ENCODE data around the gene GRIN3A.

GRIN3A gene

GRCh38 chr9:101758304-101758930 is 20.0 kb upstream of the GRIN3A start:
- H3K36me3 ChIP-seq (ENCODE audit: low read depth) = no peaks in the 10 kb centered on the region
- no peak for TF ChIP-seq CTCF (IDR thresholded peaks at IDR 0.05; ENCODE audit: poor library complexity, severe bottlenecking)
- DNase-seq (ENCODE audit: low spot score) (no peak), ATAC-seq (ENCODE audit: low read depth) (no peak)
- no peaks in the 10 kb centered on the region for H3K4me1 ChIP-seq (ENCODE audit: insufficient read depth, poor library complexity, severe bottlenecking)
- no peak overlapping the region for H3K4me3 ChIP-seq (ENCODE audit: severe bottlenecking)
- H3K27ac ChIP-seq (ENCODE audit: poor library complexity, severe bottlenecking) = no peak overlapping the region
- no peaks in the 10 kb centered on the region for H3K27me3 ChIP-seq (ENCODE audit: insufficient read depth, poor library complexity, severe bottlenecking)
- H3K9me3 ChIP-seq (ENCODE audit: severe bottlenecking) = no peaks in the 10 kb centered on the region

GRCh38 chr9:101753716-101754115 is 15.3 kb upstream of the GRIN3A start:
- Histone ChIP-seq H3K4me1 (ENCODE audit: insufficient read depth, poor library complexity, severe bottlenecking) (no peaks in the 10 kb centered on the region), H3K4me3 (ENCODE audit: severe bottlenecking) (no peak overlapping the region), H3K36me3 (ENCODE audit: low read depth) (no peaks in the 10 kb centered on the region), H3K27me3 (ENCODE audit: insufficient read depth, poor library complexity, severe bottlenecking) (no peaks in the 10 kb centered on the region), H3K9me3 (ENCODE audit: severe bottlenecking) (no peaks in the 10 kb centered on the region), H3K27ac (ENCODE audit: poor library complexity, severe bottlenecking) (no peak overlapping the region)
- no peak for ATAC-seq (ENCODE audit: low read depth)
- no peak for DNase-seq (ENCODE audit: low spot score)
- no peak for TF ChIP-seq CTCF (IDR thresholded peaks at IDR 0.05; ENCODE audit: poor library complexity, severe bottlenecking)

GRCh38 chr9:101751895-101752294 is 13.4 kb upstream of the GRIN3A start:
- ATAC-seq (ENCODE audit: low read depth) (no peak), DNase-seq (ENCODE audit: low spot score) (no peak)
- H3K27ac ChIP-seq (ENCODE audit: poor library complexity, severe bottlenecking) = no peak overlapping the region
- TF ChIP-seq CTCF (IDR thresholded peaks at IDR 0.05; ENCODE audit: poor library complexity, severe bottlenecking) = no peak
- H3K36me3 ChIP-seq (ENCODE audit: low read depth) = no peaks in the 10 kb centered on the region
- no peaks in the 10 kb centered on the region for H3K9me3 ChIP-seq (ENCODE audit: severe bottlenecking)
- H3K4me3 ChIP-seq (ENCODE audit: severe bottlenecking) = no peak overlapping the region
- no peaks in the 10 kb centered on the region for H3K4me1 ChIP-seq (ENCODE audit: insufficient read depth, poor library complexity, severe bottlenecking)
- no peaks in the 10 kb centered on the region for H3K27me3 ChIP-seq (ENCODE audit: insufficient read depth, poor library complexity, severe bottlenecking)

GRCh38 chr9:101739311-101739710 is 864 bp upstream of the GRIN3A start:
- Histone ChIP-seq H3K36me3 (ENCODE audit: low read depth) (no peaks in the 10 kb centered on the region), H3K4me3 (ENCODE audit: severe bottlenecking) (no peak overlapping the region), H3K4me1 (ENCODE audit: insufficient read depth, poor library complexity, severe bottlenecking) (no peaks in the 10 kb centered on the region), H3K27me3 (ENCODE audit: insufficient read depth, poor library complexity, severe bottlenecking) (peaks cover 64% of the 10 kb centered on the region), H3K27ac (ENCODE audit: poor library complexity, severe bottlenecking) (no peak overlapping the region), H3K9me3 (ENCODE audit: severe bottlenecking) (no peaks in the 10 kb centered on the region)
- ATAC-seq (ENCODE audit: low read depth) (no peak), DNase-seq (ENCODE audit: low spot score) (no peak)
- TF ChIP-seq CTCF (IDR thresholded peaks at IDR 0.05; ENCODE audit: poor library complexity, severe bottlenecking) = no peak

Data from RWPE2 (cell line).